ENCODE data around the gene RTP5. TPM values are rescaled to one million over a fixed set of nuclear protein-coding genes. Genes with fewer than 3 reads are reported as not detected.

Gene RTP5
- polyA plus RNA-seq, 3 donors = 0.10 TPM; not detected in 2

GRCh38 chr2:241854342-241855244 is 14.9 kb upstream of the RTP5 start:
- 47 to 60% (median 47%) methylated on average over 21 of the region's 21 CpGs for WGBS, 3 donors
- no peak overlapping the region for H3K27ac ChIP-seq (ENCODE audit: low read depth, low read length)

GRCh38 chr2:241855245-241855887 is 14.2 kb upstream of the RTP5 start:
- 77 to 83% (median 78%) methylated on average over 18 of the region's 18 CpGs for WGBS, 3 donors
- H3K27ac ChIP-seq (ENCODE audit: low read depth, low read length) = no peak overlapping the region

- 76 to 80% (median 77%) methylated on average over 20 of the region's 20 CpGs for WGBS, 3 donors
- H3K27ac ChIP-seq (ENCODE audit: low read depth, low read length) = no peak overlapping the region
These were observed 13.6 kb upstream of the RTP5 start for GRCh38 chr2:241855888-241856422.

GRCh38 chr2:241857041-241857541 is 12.4 kb upstream of the RTP5 start:
- H3K27ac ChIP-seq (ENCODE audit: low read depth, low read length) = no peak overlapping the region
- 84 to 86% (median 86%) methylated on average over 28 of the region's 28 CpGs for WGBS, 3 donors

- no peak overlapping the region for H3K27ac ChIP-seq (ENCODE audit: low read depth, low read length)
- WGBS, 3 donors = 84 to 87% (median 85%) methylated on average over 13 to 18 of the region's 18 CpGs
These were observed 11.9 kb upstream of the RTP5 start for GRCh38 chr2:241857572-241858121.

- 59 to 68% (median 65%) methylated on average over 24 to 28 of the region's 28 CpGs for WGBS, 3 donors
- no peak within 1 kb of the TSS for H3K27ac ChIP-seq (ENCODE audit: low read depth, low read length)
These were observed 11.1 kb upstream of the RTP5 start, which contains the start of gene PDCD1 for GRCh38 chr2:241858206-241859016. Gene PDCD1 (minus strand): TSS chr2:241858894. CDS start chr2:241858838, 56 bp downstream.

- 7 to 40% (median 30%) methylated on average over 2 to 9 of the region's 9 CpGs for WGBS, 3 donors
These were observed 10.5 kb upstream of the RTP5 start for GRCh38 chr2:241859017-241859435.

GRCh38 chr2:241859436-241860183 is 9.9 kb upstream of the RTP5 start:
- H3K27ac ChIP-seq (ENCODE audit: low read depth, low read length) = no peak overlapping the region
- WGBS, 3 donors = 38 to 54% (median 42%) methylated on average over 30 of the region's 30 CpGs

More at GRCh38 chr2:241859017-241859435, 10.5 kb upstream of the RTP5 start:
- no peak overlapping the region for H3K27ac ChIP-seq (ENCODE audit: low read depth, low read length)

- WGBS, 3 donors = 84 to 91% (median 90%) methylated on average over 9 to 10 of the region's 10 CpGs
- H3K27ac ChIP-seq (ENCODE audit: low read depth, low read length) = no peak overlapping the region
These were observed 9.1 kb upstream of the RTP5 start for GRCh38 chr2:241860184-241861078.

- no peak overlapping the region for H3K27ac ChIP-seq (ENCODE audit: low read depth, low read length)
- 79 to 100% (median 98%) methylated on average over 1 of the region's 1 CpG for WGBS, 3 donors
These were observed 8.3 kb upstream of the RTP5 start for GRCh38 chr2:241861264-241861663.

- WGBS, 3 donors = 78 to 83% (median 82%) methylated on average over 8 of the region's 8 CpGs
- H3K27ac ChIP-seq (ENCODE audit: low read depth, low read length) = no peak overlapping the region
These were observed 7.4 kb upstream of the RTP5 start for GRCh38 chr2:241862093-241862492.

- H3K27ac ChIP-seq (ENCODE audit: low read depth, low read length) = no peak overlapping the region
- 74 to 80% (median 76%) methylated on average over 21 to 22 of the region's 22 CpGs for WGBS, 3 donors
These were observed 6.6 kb upstream of the RTP5 start for GRCh38 chr2:241862775-241863535.

GRCh38 chr2:241863536-241863954 is 6.0 kb upstream of the RTP5 start:
- H3K27ac ChIP-seq (ENCODE audit: low read depth, low read length) = no peak overlapping the region
- 11 to 22% (median 13%) methylated on average over 29 of the region's 29 CpGs for WGBS, 3 donors

- WGBS, 3 donors = 72 to 95% (median 91%) methylated on average over 2 of the region's 2 CpGs
- H3K27ac ChIP-seq (ENCODE audit: low read depth, low read length) = no peak overlapping the region
These were observed 5.2 kb upstream of the RTP5 start for GRCh38 chr2:241864168-241864849.

- no peak overlapping the region for H3K27ac ChIP-seq (ENCODE audit: low read depth, low read length)
- WGBS, 3 donors = 87 to 97% (median 94%) methylated on average over 5 of the region's 5 CpGs
These were observed 4.7 kb upstream of the RTP5 start for GRCh38 chr2:241864850-241865213.
